Natural killer cell (primary cell): ENCODE results near the gene TREX2. TPM values are rescaled to one million over a fixed set of nuclear protein-coding genes. Genes with fewer than 3 reads are reported as not detected.

Source experiments
- ATAC-seq, 3 donors: fragments of 150-1000 bp in 2 of 3; fragments of 200-7000 bp in 1 of 3; cut with Tn5 transposase; 1 replicate in 1 of 3; 2 replicates in 2 of 3; pipeline ENCODE4 v1.10.0; 2021; ENCODE audit warnings: mild to moderate bottlenecking in 2 of 3, moderate library complexity in 2 of 3
- DNase-seq, 2 donors: peaks; one replicate each; pipeline versions ENCODE4 v3.0.0 to v3.0.0-alpha.2; 2013 to 2021; ENCODE audit warnings: mixed read lengths in 1 of 2
- H3K27ac ChIP-seq: one replicate; pipeline ENCODE4 v1.5.1; 2013; ENCODE audit warnings: mild to moderate bottlenecking, low read length
- H3K27me3 ChIP-seq: one replicate; pipeline ENCODE4 v1.6.1; 2013; ENCODE audit warnings: low read length; ENCODE audit not compliant: control insufficient read depth, insufficient read depth
- H3K36me3 ChIP-seq: one replicate; pipeline ENCODE4 v1.6.1; 2013; ENCODE audit warnings: low read length; ENCODE audit not compliant: control insufficient read depth, insufficient read depth
- H3K4me1 ChIP-seq: one replicate; pipeline ENCODE4 v1.6.1; 2013; ENCODE audit warnings: low read length; ENCODE audit not compliant: control insufficient read depth, insufficient read depth
- H3K4me3 ChIP-seq: one replicate; pipeline ENCODE4 v1.5.1; 2013; ENCODE audit warnings: low read length
- H3K9me3 ChIP-seq: one replicate; pipeline ENCODE4 v1.6.1; 2013; ENCODE audit warnings: low read length; ENCODE audit not compliant: control insufficient read depth, insufficient read depth
- H3K27ac Mint-ChIP-seq, 2 donors: one replicate each; pipeline ENCODE4 v1.8.0; 2022; ENCODE audit warnings: mild to moderate bottlenecking in 2 of 2, mixed read lengths in 2 of 2, moderate library complexity in 1 of 2
- H3K27me3 Mint-ChIP-seq, 2 donors: one replicate each; pipeline ENCODE4 v1.8.0; 2022; ENCODE audit warnings: low read depth in 2 of 2, mixed read lengths in 2 of 2
- H3K36me3 Mint-ChIP-seq: one replicate; pipeline ENCODE4 v1.8.0; 2022; ENCODE audit warnings: mixed read lengths
- H3K4me1 Mint-ChIP-seq, 2 donors: one replicate each; pipeline ENCODE4 v1.8.0; 2022; ENCODE audit warnings: mixed read lengths in 2 of 2
- H3K4me3 Mint-ChIP-seq: one replicate; pipeline ENCODE4 v1.8.0; 2022; ENCODE audit warnings: mild to moderate bottlenecking, moderate library complexity, mixed read lengths
- H3K9me3 Mint-ChIP-seq, 2 donors: one replicate each; pipeline ENCODE4 v1.8.0; 2022; ENCODE audit warnings: mixed read lengths in 2 of 2
- WGBS: methylation state at CpG from one replicate; pipeline ENCODE4 v1.1.7; 2013; ENCODE audit warnings: missing lambda C conversion rate; ENCODE audit not compliant: insufficient coverage; 5-methylcytosine and 5-hydroxymethylcytosine counted together
- intact Hi-C: fragments of 100-400 bp; cut with micrococcal nuclease; formaldehyde crosslinking; loops from one replicate; pipeline ENCODE4 v1.14.2; 2022
- total RNA-seq, 4 donors: library from RNA; stranded (reverse); fragments of 120-200 nt in 1 of 4; gene quantifications; one replicate each; pipeline versions ENCODE4 v1.2.3 to v1.2.4, GENCODE V29; 2013 to 2022
- TF ChIP-seq, protein P1 (sequence below): fragments of 200-600 bp; IDR thresholded peaks from one replicate; pipeline ENCODE4 v1.8.0; 2022; ENCODE audit warnings: antibody characterized with exemption

The TREX2 gene
- total RNA-seq, 3 donors from 2014 or later (not counting 1 experiment from before 2014, with no cell fraction given), result 1.6 to 3.4 (median 3.1) TPM

DNA sequence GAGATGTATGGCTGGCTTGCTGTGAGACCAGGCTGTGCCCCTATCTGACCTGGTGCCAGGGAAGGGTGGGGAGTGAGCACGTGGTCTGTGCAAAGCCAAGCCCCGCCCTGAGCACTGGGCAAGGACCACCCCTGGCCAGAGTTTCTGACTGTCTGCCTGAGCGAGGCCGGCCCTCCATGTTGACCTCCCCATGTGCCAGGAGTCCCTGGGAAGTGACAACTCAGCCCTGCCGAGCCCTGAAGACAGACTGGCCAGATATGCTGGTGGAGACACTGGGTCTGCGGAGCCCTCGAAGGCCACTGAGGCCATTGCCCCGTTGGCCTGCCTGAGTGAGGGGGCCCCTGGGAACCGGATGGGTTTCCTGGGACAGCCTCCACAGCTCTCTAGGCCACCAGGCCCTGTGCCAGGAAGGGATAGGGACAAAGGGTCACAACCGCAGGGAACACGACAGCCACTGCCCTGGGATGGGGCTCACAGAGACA is 41.8 kb upstream of the TREX2 start:
- H3K27ac ChIP-seq, result no peak overlapping the region

DNA sequence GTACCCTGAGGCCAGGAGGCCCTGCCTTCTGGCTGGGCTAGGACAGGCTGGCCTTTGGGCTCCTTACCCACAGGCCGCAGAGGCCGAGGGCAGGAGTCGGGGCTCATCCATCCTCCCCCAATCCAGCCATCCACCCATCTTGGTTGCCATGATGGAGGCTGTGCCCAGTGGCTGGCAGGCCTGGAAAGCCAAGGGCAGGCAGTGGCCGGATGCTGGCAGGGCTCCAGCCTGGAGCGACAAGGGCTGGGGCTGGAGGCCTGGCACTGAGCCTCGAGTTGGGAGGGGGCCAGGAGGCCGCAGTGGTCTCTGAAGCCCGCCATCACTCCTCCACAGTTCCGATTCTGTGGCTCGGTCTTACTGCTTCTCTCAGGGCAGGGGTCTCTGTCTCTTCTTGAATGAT is 40.3 kb upstream of the TREX2 start:
- H3K27ac ChIP-seq, result no peak overlapping the region
- intact Hi-C loops, result no loop called here
- Mint-ChIP-seq H3K4me3 (no peak overlapping the region), H3K9me3 (no peaks in the 10 kb centered on the region), H3K27me3 (no peaks in the 10 kb centered on the region), H3K27ac (no peak overlapping the region), H3K4me1 (no peaks in the 10 kb centered on the region), H3K36me3 (no peaks in the 10 kb centered on the region)
- WGBS, result 93% methylated on average over 10 of the region's 10 CpGs
- H3K36me3 ChIP-seq, result no peaks in the 10 kb centered on the region
- DNase-seq (no peak), ATAC-seq (no peak)
- TF ChIP-seq, protein P1, sequence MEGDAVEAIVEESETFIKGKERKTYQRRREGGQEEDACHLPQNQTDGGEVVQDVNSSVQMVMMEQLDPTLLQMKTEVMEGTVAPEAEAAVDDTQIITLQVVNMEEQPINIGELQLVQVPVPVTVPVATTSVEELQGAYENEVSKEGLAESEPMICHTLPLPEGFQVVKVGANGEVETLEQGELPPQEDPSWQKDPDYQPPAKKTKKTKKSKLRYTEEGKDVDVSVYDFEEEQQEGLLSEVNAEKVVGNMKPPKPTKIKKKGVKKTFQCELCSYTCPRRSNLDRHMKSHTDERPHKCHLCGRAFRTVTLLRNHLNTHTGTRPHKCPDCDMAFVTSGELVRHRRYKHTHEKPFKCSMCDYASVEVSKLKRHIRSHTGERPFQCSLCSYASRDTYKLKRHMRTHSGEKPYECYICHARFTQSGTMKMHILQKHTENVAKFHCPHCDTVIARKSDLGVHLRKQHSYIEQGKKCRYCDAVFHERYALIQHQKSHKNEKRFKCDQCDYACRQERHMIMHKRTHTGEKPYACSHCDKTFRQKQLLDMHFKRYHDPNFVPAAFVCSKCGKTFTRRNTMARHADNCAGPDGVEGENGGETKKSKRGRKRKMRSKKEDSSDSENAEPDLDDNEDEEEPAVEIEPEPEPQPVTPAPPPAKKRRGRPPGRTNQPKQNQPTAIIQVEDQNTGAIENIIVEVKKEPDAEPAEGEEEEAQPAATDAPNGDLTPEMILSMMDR, result no peak
- H3K4me1 ChIP-seq, result peaks cover 4% of the 10 kb centered on the region
- no peaks in the 10 kb centered on the region for H3K27me3 ChIP-seq
- H3K9me3 ChIP-seq, result no peaks in the 10 kb centered on the region
- no peak overlapping the region for H3K4me3 ChIP-seq

More for the DNA sequence above, 41.8 kb upstream of the TREX2 start:
- Histone ChIP-seq H3K4me3 (no peak overlapping the region), H3K27me3 (no peaks in the 10 kb centered on the region), H3K9me3 (no peaks in the 10 kb centered on the region), H3K36me3 (no peaks in the 10 kb centered on the region), H3K4me1 (peaks cover 4% of the 10 kb centered on the region)
- ATAC-seq (no peak), DNase-seq (no peak)
- Mint-ChIP-seq H3K27me3 (no peaks in the 10 kb centered on the region), H3K4me1 (no peaks in the 10 kb centered on the region), H3K4me3 (no peak overlapping the region), H3K27ac (no peak overlapping the region), H3K9me3 (no peaks in the 10 kb centered on the region), H3K36me3 (no peaks in the 10 kb centered on the region)
- TF ChIP-seq, protein P1, result no peak
- intact Hi-C loops, result no loop called here
- WGBS, result 84% methylated on average over 11 of the region's 11 CpGs

DNA sequence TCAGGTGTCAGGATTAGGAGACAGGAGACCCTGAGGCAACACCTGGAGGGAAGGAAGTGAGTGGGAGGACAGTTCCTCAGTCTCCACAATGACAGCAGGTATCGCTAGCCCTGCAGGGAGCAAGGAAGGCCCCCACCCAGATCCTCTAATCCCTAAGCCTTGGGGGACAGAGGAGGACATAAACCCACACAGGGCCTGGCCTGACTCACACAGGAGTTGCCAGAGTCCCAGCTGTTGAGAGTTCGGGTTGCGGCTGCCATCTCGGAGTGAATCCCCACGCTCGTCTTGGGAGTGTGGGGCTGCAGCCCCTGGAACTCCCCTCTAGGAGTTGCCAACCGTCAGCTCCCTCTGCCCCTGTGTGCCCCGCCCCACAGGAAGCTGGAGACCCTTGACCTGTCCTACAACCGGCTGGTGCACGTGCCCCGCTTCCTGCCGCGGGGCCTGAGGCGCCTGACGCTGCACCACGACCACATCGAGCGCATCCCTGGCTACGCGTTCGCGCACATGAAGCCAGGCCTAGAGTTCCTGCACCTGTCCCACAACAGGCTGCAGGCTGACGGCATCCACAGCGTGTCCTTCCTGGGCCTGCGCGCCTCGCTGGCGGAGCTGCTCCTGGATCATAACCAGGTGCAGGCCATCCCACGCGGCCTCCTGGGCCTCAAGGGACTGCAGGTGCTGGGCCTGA is 39.7 kb upstream of the TREX2 start:
- no peaks in the 10 kb centered on the region for H3K27me3 ChIP-seq
- Mint-ChIP-seq H3K9me3 (no peaks in the 10 kb centered on the region), H3K27me3 (no peaks in the 10 kb centered on the region), H3K4me1 (no peaks in the 10 kb centered on the region), H3K4me3 (no peak overlapping the region), H3K36me3 (no peaks in the 10 kb centered on the region), H3K27ac (no peak overlapping the region)
- no peak overlapping the region for H3K27ac ChIP-seq
- ATAC-seq (no peak), DNase-seq (no peak)
- TF ChIP-seq, protein P1, result no peak
- H3K36me3 ChIP-seq, result no peaks in the 10 kb centered on the region
- no peak overlapping the region for H3K4me3 ChIP-seq
- peaks cover 4% of the 10 kb centered on the region for H3K4me1 ChIP-seq
- intact Hi-C loops, result no loop called here
- H3K9me3 ChIP-seq, result no peaks in the 10 kb centered on the region
- 68% methylated on average over 30 of the region's 30 CpGs for WGBS
